Body of pancreas (tissue), 4 donors: Measurements from ENCODE around the gene KCNQ5.

Source experiments
- POLR2A ChIP-seq, 3 donors: fragments of 450-650 bp; IDR thresholded peaks; one replicate each; pipeline ENCODE4 v1.6.1; 2016; ENCODE audit warnings: antibody characterized with exemption in 3 of 3, mild to moderate bottlenecking in 2 of 3
- TF ChIP-seq, protein P1 (sequence below), 7 experiments: fragments of 450-650 bp in 4 of 7; fragments of 200-600 bp in 3 of 7; sonication (generic) in 3 of 7; IDR thresholded peaks; one replicate each; pipeline ENCODE4 v1.5.1; 2016 to 2019; ENCODE audit warnings: antibody characterized with exemption in 7 of 7

DNA sequence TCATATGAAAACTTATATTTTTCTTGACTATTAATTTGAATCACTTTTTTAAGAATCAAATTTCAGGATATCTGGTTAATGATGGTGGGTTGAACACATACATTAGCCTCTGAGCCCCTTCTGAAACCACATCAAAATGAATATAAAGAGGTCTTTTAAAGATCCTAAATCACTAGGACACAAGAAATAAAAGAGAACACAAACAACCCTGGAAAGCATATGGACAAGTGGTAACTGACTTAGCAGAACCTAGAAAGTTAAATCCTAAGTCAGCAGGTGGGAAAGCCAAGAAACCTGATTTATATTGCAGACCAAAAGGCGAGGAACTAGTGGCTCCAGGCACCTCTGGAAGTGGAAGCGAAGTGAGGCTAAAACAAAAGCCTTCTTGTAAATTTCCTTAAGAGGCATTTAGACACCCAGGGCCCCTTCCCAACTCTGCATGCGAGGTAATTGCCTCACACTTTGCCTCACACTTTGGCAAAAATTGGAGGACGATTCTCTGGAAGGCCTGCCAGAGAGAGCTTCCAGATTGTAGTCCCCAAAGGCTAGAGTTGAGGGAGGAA is 309.5 kb downstream of the KCNQ5 start:
- TF ChIP-seq, protein P1, sequence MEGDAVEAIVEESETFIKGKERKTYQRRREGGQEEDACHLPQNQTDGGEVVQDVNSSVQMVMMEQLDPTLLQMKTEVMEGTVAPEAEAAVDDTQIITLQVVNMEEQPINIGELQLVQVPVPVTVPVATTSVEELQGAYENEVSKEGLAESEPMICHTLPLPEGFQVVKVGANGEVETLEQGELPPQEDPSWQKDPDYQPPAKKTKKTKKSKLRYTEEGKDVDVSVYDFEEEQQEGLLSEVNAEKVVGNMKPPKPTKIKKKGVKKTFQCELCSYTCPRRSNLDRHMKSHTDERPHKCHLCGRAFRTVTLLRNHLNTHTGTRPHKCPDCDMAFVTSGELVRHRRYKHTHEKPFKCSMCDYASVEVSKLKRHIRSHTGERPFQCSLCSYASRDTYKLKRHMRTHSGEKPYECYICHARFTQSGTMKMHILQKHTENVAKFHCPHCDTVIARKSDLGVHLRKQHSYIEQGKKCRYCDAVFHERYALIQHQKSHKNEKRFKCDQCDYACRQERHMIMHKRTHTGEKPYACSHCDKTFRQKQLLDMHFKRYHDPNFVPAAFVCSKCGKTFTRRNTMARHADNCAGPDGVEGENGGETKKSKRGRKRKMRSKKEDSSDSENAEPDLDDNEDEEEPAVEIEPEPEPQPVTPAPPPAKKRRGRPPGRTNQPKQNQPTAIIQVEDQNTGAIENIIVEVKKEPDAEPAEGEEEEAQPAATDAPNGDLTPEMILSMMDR (IDR thresholded peaks at IDR 0.05): no peak
- no peak for TF ChIP-seq POLR2A (IDR thresholded peaks at IDR 0.05)
